Naive B cell (primary cell): ENCODE data around the gene ALAS1. TPM values are rescaled to one million over a fixed set of nuclear protein-coding genes. Genes with fewer than 3 reads are reported as not detected.
"Not testable (repeated sequence)": the region's sequence is repeated elsewhere in the genome, so short reads cannot be mapped to it uniquely, and the experiment has no call there.

Source experiments
- ATAC-seq, 2 donors: fragments of 150-1000 bp; cut with Tn5 transposase; 2 replicates each; pipeline ENCODE4 v1.10.0; 2021; ENCODE audit warnings: low read depth in 2 of 2, mild to moderate bottlenecking in 2 of 2, moderate library complexity in 2 of 2
- DNase-seq: peaks from one replicate; pipeline ENCODE4 v3.0.0; 2022
- H3K27ac Mint-ChIP-seq, 6 donors: one replicate each; pipeline ENCODE4 v1.8.0; 2020 to 2022; ENCODE audit warnings: mild to moderate bottlenecking in 6 of 6, mixed read lengths in 6 of 6, moderate library complexity in 5 of 6, inconsistent platforms in 2 of 6
- H3K27me3 Mint-ChIP-seq, 3 donors: one replicate each; pipeline ENCODE4 v1.8.0; 2021 to 2022; ENCODE audit warnings: mixed read lengths in 3 of 3, mild to moderate bottlenecking in 1 of 3
- H3K36me3 Mint-ChIP-seq, 2 donors: one replicate each; pipeline ENCODE4 v1.8.0; 2020 to 2022; ENCODE audit warnings: mixed read lengths in 2 of 2, inconsistent platforms in 1 of 2, mild to moderate bottlenecking in 1 of 2
- H3K4me1 Mint-ChIP-seq, 3 donors: one replicate each; pipeline ENCODE4 v1.8.0; 2020 to 2022; ENCODE audit warnings: mixed read lengths in 3 of 3, inconsistent platforms in 1 of 3, mild to moderate bottlenecking in 1 of 3, moderate library complexity in 1 of 3
- H3K4me3 Mint-ChIP-seq, 8 donors: one replicate each; pipeline ENCODE4 v1.8.0; 2020 to 2022; ENCODE audit warnings: mild to moderate bottlenecking in 8 of 8, mixed read lengths in 8 of 8, moderate library complexity in 8 of 8, inconsistent platforms in 2 of 8
- H3K9me3 Mint-ChIP-seq, 7 donors: one replicate each; pipeline ENCODE4 v1.8.0; 2020 to 2022; ENCODE audit warnings: mixed read lengths in 7 of 7, mild to moderate bottlenecking in 5 of 7, inconsistent platforms in 2 of 7, moderate library complexity in 1 of 7
- polyA plus RNA-seq, 6 donors: library from polyadenylated mRNA; unstranded; fragments of 300-500 nt; fragmentation: Illumina TruSeq; gene quantifications; one replicate each; pipeline ENCODE4 v1.2.3, GENCODE V29; 2021; ENCODE audit warnings: low read depth in 6 of 6

ALAS1 gene
- polyA plus RNA-seq = 10 to 100 TPM; 10.3 to 25.6 (median 18.7) TPM

GRCh38 chr3:52197842-52198625 is at the start of gene ALAS1:
TSS of gene ALAS1 (plus strand) at chr3:52198160. CDS start at chr3:52199242, 1,082 bp downstream.
- peak within 1 kb of the TSS; percentile 93 to 99 (median 96) for H3K4me3 Mint-ChIP-seq
- H3K27ac Mint-ChIP-seq = peak within 1 kb of the TSS; percentile 91 to 97 (median 96)
- ATAC-seq = peak; percentile 96
- DNase-seq = peak; percentile 93
- H3K36me3 Mint-ChIP-seq = peaks cover 4 to 13% of the 10 kb centered on the region in 2 donors
- peaks cover 32 to 37% (median 34%) of the 10 kb centered on the region in 3 donors for H3K4me1 Mint-ChIP-seq
- H3K27me3 Mint-ChIP-seq = no peaks in the 10 kb centered on the region
- no peaks in the 10 kb centered on the region for H3K9me3 Mint-ChIP-seq

GRCh38 chr3:52149021-52149420 is 48.9 kb upstream of the ALAS1 start:
- Mint-ChIP-seq H3K27ac (no peak overlapping the region), H3K4me3 (peak overlapping the region in 1 of 8 donors; percentile 27)
- no peak for DNase-seq

GRCh38 chr3:52149726-52150125 is 48.2 kb upstream of the ALAS1 start:
- Mint-ChIP-seq H3K27me3 (no peaks in the 10 kb centered on the region), H3K4me3 (peak overlapping the region in 1 of 8 donors; percentile 21), H3K36me3 (no peaks in the 10 kb centered on the region), H3K27ac (no peak overlapping the region), H3K9me3 (no peaks in the 10 kb centered on the region), H3K4me1 (peaks cover 5 to 14% (median 6%) of the 10 kb centered on the region in 3 donors)
- DNase-seq (no peak), ATAC-seq (no peak)

More at GRCh38 chr3:52149021-52149420, 48.9 kb upstream of the ALAS1 start:
- H3K36me3 Mint-ChIP-seq = no peaks in the 10 kb centered on the region
- H3K9me3 Mint-ChIP-seq = no peaks in the 10 kb centered on the region
- ATAC-seq = no peak
- H3K4me1 Mint-ChIP-seq = peaks cover 4 to 14% (median 10%) of the 10 kb centered on the region in 3 donors
- no peaks in the 10 kb centered on the region for H3K27me3 Mint-ChIP-seq

DNA sequence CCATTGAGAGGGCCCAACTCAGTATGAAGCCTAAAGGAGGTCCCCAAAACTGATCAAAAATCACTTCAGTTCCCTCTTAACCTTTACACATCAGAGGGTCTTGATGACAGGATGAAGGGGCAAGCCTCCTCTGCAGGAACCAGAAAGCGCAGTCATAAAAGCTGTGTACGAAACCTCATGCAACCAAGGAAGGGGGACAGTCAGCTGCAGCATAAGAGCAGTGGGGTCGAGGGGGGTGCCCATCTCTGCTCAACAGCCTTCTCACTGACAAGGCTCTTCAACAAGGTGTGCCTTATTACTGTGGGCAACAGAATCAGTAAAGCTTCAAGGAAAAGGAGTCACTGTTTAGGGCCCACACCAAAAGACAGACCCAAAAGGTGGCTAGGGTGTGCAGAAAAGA is 47.6 kb upstream of the ALAS1 start:
- Mint-ChIP-seq H3K9me3 (no peaks in the 10 kb centered on the region), H3K27me3 (no peaks in the 10 kb centered on the region), H3K27ac (no peak overlapping the region), H3K4me3 (no peak overlapping the region), H3K36me3 (no peaks in the 10 kb centered on the region), H3K4me1 (peaks cover 4 to 13% (median 12%) of the 10 kb centered on the region in 3 donors)
- ATAC-seq (no peak), DNase-seq (no peak)

DNA sequence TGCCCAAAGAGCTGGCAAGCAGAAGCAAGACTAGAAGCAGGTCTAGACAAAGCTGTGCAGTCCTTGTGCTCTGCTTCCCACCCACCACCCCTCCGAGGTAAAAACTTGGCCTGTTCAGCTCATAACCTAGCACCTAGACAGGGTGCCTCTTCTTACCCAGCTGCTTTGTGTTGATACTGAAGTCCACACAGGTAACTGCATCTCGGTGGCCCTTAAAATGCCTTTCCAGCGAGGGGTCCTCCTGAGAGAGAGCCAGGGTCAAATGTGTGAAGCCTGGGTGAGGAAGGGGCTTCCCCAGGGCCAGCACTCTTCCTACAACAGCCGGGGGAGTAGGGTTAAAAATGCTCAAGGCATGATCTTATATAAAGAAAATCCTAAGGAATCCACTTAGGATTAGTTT is 47.1 kb upstream of the ALAS1 start:
- H3K4me1 Mint-ChIP-seq = peaks cover 4 to 15% (median 13%) of the 10 kb centered on the region in 3 donors
- no peak for ATAC-seq
- H3K36me3 Mint-ChIP-seq = no peaks in the 10 kb centered on the region
- H3K27me3 Mint-ChIP-seq = no peaks in the 10 kb centered on the region
- no peak overlapping the region for H3K27ac Mint-ChIP-seq
- no peak overlapping the region for H3K4me3 Mint-ChIP-seq
- H3K9me3 Mint-ChIP-seq = no peaks in the 10 kb centered on the region
- no peak for DNase-seq

GRCh38 chr3:52151991-52152390 is 46.0 kb upstream of the ALAS1 start:
- not testable (repeated sequence) for H3K27me3 Mint-ChIP-seq, DNase-seq, H3K36me3 Mint-ChIP-seq, H3K9me3 Mint-ChIP-seq, ATAC-seq
- peak overlapping the region in 1 of 6 donors; percentile 39 for H3K27ac Mint-ChIP-seq
- H3K4me3 Mint-ChIP-seq = peak overlapping the region in 1 of 8 donors; percentile 21
- H3K4me1 Mint-ChIP-seq = peaks cover 4 to 15% (median 13%) of the 10 kb centered on the region in 3 donors

DNA sequence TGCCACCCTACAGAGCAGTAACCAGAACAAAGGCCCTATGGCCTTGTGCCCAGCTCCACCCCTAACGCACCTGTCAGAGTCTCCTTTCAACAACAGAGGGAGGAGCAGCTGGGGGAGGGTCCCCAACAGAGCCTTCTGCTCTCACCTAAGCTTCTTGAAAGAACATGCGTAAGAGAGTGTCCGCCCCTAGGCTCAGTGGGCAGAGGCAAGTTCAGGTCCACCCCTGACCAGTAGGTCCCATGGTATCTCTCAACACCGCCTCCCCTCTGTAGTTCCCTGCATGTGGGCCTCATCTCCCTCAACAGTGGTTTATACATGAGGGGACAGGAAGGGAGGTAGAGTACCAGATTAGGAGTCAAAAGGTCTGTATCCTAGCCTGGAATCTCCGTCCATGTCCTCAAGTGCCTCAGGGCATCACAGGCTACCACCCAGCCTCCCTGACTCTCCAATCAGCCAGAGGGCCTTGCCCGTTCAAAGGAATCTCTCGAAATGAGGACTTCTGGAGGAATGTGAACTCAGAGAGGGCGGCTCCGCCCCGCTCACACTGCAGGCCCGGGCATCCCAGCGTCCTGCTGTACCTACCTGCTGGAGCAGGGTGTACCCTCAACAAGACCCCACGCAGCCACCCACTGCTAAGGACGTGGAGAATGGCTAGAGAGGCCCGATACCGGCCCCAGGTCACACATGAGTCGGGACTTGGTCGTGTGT is 44.4 kb upstream of the ALAS1 start:
- H3K4me1 Mint-ChIP-seq = peaks cover 4 to 15% (median 13%) of the 10 kb centered on the region in 3 donors
- H3K4me3 Mint-ChIP-seq = peak overlapping the region; percentile 88 to 99 (median 98)
- no peak for DNase-seq
- no peaks in the 10 kb centered on the region for H3K27me3 Mint-ChIP-seq
- no peaks in the 10 kb centered on the region for H3K36me3 Mint-ChIP-seq
- H3K9me3 Mint-ChIP-seq = no peaks in the 10 kb centered on the region
- no peak for ATAC-seq
- peak overlapping the region in 4 of 6 donors; percentile 50 to 98 (median 74) for H3K27ac Mint-ChIP-seq

GRCh38 chr3:52154135-52155094 is 43.5 kb upstream of the ALAS1 start, which contains the start of gene POC1A:
TSS of gene POC1A (minus strand) at chr3:52154423. CDS start at chr3:52154372, 51 bp downstream.
- DNase-seq (peak; percentile 81), ATAC-seq (peak; percentile 82 to 87)
- Mint-ChIP-seq H3K9me3 (no peaks in the 10 kb centered on the region), H3K27ac (peak within 1 kb of the TSS; percentile 95 to 98 (median 98)), H3K36me3 (no peaks in the 10 kb centered on the region), H3K4me3 (peak within 1 kb of the TSS; percentile 88 to 99 (median 98)), H3K27me3 (no peaks in the 10 kb centered on the region), H3K4me1 (peaks cover 4 to 15% (median 13%) of the 10 kb centered on the region in 3 donors)

GRCh38 chr3:52155912-52156311 is 42.0 kb upstream of the ALAS1 start:
- H3K36me3 Mint-ChIP-seq = no peaks in the 10 kb centered on the region
- H3K4me3 Mint-ChIP-seq = peak overlapping the region; percentile 52 to 98 (median 70)
- DNase-seq (no peak), ATAC-seq (no peak)
- H3K27me3 Mint-ChIP-seq = no peaks in the 10 kb centered on the region
- H3K27ac Mint-ChIP-seq = peak overlapping the region in 3 of 6 donors; percentile 54 to 76 (median 61)
- H3K9me3 Mint-ChIP-seq = no peaks in the 10 kb centered on the region
- H3K4me1 Mint-ChIP-seq = peaks cover 4 to 15% (median 13%) of the 10 kb centered on the region in 3 donors

DNA sequence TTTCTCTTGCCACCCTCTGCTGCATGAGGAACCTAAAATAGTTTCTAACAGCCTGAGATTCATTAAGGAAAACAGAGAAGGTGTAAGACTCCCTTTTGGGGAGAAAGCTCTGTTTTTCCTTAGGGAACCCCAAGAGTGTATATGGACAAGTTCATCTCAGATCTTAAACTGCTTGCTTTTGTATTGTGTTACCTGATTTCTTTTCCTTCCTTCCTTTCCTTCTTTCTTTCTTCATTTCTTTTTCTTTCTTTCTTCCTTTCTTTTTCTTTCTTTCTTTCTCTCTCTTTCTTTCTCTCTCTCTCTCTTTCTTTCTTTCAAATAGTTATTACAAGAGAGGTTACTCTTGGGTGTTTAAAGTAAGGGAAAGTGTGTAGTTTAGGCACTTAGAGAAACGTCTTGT is 38.5 kb upstream of the ALAS1 start:
- peak overlapping the region in 3 of 8 donors; percentile 3 to 10 (median 6) for H3K4me3 Mint-ChIP-seq
- H3K9me3 Mint-ChIP-seq = peaks cover 0 to 2% (median 0%) of the 10 kb centered on the region in 7 donors
- H3K36me3 Mint-ChIP-seq = no peaks in the 10 kb centered on the region
- H3K4me1 Mint-ChIP-seq = peaks cover 4 to 10% (median 6%) of the 10 kb centered on the region in 3 donors
- ATAC-seq (no peak), DNase-seq (no peak)
- no peaks in the 10 kb centered on the region for H3K27me3 Mint-ChIP-seq
- H3K27ac Mint-ChIP-seq = no peak overlapping the region

DNA sequence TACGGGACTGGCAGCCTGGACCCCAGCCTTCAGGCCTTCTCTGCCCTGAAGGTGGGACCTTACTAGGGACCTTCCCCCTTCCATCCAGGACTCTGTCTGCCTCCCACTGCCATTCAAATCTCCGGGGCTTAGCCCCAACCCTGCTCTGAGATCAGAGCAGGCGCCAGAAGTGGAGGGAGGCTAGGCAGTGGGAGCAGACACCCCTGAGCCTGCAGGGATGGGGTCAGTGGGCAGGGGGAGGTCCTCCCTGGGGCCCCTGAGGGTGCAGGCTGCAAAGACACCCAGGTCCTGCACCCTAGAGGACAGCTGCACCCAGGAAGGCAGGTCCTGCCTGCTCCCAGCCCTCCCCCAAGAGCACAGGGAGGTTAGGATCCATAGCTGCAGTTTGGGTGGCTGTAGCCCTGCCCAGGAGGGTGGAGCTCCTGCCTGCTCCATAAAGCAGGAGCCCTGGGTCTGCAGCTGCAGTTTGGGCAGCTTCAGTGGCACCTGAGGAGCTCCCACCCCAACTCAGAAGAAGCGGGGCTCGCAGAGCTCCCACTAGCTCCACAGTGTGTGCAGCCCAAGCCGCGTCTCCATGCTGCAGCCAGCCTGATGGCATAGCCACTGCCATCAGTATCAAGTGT is 35.6 kb upstream of the ALAS1 start:
- H3K4me3 Mint-ChIP-seq = no peak overlapping the region
- DNase-seq (no peak), ATAC-seq (no peak)
- no peaks in the 10 kb centered on the region for H3K36me3 Mint-ChIP-seq
- peaks cover 0 to 4% (median 4%) of the 10 kb centered on the region in 3 donors for H3K27me3 Mint-ChIP-seq
- H3K4me1 Mint-ChIP-seq = no peaks in the 10 kb centered on the region
- H3K27ac Mint-ChIP-seq = no peak overlapping the region
- peaks cover 0 to 2% (median 0%) of the 10 kb centered on the region in 7 donors for H3K9me3 Mint-ChIP-seq

GRCh38 chr3:52167240-52167639 is 30.7 kb upstream of the ALAS1 start:
- Mint-ChIP-seq H3K4me3 (no peak overlapping the region), H3K27ac (no peak overlapping the region), H3K36me3 (no peaks in the 10 kb centered on the region), H3K9me3 (peaks cover 0 to 2% (median 0%) of the 10 kb centered on the region in 7 donors), H3K4me1 (no peaks in the 10 kb centered on the region), H3K27me3 (peaks cover 0 to 4% (median 4%) of the 10 kb centered on the region in 3 donors)
- ATAC-seq (no peak), DNase-seq (no peak)
